GM15510 (cell line): Measurements from ENCODE around the gene SREK1.

Experiments used
- POLR2A ChIP-seq: IDR thresholded peaks from 3 replicates; pipeline ENCODE4 v1.6.1; 2011; ENCODE audit warnings: borderline replicate concordance; ENCODE audit not compliant: insufficient read length; ENCODE audit errors: extremely low read depth

The SREK1 gene

GRCh38 chr5:66232706-66233445 is 88.8 kb downstream of the SREK1 start:
- TF ChIP-seq POLR2A: no peak
